ENCODE data around the gene IPO11. TPM values are rescaled to one million over a fixed set of nuclear protein-coding genes. Genes with fewer than 3 reads are reported as not detected.

IPO11 gene
- total RNA-seq, 4 donors from 2014 or later: 24.5 to 37.2 (median 32.2) TPM

DNA sequence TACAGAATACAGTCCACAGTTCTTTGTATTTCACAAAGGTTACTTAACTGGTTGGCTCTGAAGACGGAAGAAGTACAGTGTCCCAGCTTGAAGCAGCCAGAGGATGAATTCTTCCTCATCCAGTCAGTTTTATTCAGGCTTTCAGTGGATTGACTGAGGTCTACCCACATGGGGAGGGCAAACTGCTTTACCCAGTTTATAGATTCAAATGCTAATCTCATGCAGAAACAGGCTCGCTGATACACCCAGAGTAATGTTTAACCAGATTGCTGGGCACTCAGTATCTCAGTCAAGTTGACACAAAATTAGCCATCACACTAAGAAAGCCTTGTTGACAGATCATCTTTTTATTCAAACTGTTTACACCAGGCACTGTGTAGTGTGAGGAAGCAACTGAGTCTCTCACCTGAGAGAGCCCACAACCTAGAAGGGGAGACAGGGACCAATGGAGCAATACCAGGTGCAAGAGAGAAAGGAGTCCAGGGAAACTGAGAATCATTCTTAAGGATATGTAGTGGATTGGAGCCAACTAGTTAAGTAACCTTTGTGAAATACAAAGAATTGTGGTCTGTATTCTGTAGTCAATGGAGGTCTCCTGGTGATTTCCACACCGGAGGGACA is 181.9 kb downstream of the IPO11 start:
- intact Hi-C loops (cut with DNase I): no loop called here
- Histone ChIP-seq H3K4me1 (no peaks in the 10 kb centered on the region), H3K27ac (no peak overlapping the region), H3K27me3 (no peaks in the 10 kb centered on the region), H3K9me3 (no peaks in the 10 kb centered on the region), H3K36me3 (peaks cover 0 to 3% of the 10 kb centered on the region in 2 donors), H3K4me3 (replicated peaks in 1 of 3) (no peak overlapping the region)
- WGBS, 2 donors: 94 to 97% methylated on average over 3 of the region's 3 CpGs
- DNase-seq: no peak
- TF ChIP-seq, protein P1, sequence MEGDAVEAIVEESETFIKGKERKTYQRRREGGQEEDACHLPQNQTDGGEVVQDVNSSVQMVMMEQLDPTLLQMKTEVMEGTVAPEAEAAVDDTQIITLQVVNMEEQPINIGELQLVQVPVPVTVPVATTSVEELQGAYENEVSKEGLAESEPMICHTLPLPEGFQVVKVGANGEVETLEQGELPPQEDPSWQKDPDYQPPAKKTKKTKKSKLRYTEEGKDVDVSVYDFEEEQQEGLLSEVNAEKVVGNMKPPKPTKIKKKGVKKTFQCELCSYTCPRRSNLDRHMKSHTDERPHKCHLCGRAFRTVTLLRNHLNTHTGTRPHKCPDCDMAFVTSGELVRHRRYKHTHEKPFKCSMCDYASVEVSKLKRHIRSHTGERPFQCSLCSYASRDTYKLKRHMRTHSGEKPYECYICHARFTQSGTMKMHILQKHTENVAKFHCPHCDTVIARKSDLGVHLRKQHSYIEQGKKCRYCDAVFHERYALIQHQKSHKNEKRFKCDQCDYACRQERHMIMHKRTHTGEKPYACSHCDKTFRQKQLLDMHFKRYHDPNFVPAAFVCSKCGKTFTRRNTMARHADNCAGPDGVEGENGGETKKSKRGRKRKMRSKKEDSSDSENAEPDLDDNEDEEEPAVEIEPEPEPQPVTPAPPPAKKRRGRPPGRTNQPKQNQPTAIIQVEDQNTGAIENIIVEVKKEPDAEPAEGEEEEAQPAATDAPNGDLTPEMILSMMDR (IDR thresholded peaks at IDR 0.05): no peak
- no peak for TF ChIP-seq POLR2A (IDR thresholded peaks at IDR 0.05)

DNA sequence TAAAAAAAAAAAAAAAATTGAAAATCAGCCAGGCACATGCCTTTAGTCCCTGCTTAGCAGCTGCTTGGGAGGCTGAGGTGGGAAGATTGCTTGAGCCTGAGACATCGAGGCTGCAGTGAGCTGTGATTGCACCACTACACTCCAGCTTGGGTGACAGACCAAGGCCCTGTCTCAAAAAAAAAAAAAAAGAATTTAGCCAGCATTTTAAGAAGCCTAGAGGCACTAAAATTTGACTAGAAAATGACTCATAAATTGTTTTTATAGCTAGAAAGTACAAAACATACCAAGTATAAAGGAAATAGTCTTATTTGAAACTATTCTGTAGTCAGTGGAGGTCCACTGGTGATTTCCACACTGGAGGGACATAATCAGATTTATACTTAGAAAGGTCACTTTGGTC is 183.5 kb downstream of the IPO11 start:
- H3K27me3 ChIP-seq: no peaks in the 10 kb centered on the region
- WGBS, 2 donors: 85 to 96% methylated on average over 1 of the region's 1 CpG
- H3K36me3 ChIP-seq: peaks cover 0 to 3% of the 10 kb centered on the region in 2 donors
- DNase-seq: no peak
- no peaks in the 10 kb centered on the region for H3K9me3 ChIP-seq
- TF ChIP-seq, protein P1 (IDR thresholded peaks at IDR 0.05): no peak
- TF ChIP-seq POLR2A (IDR thresholded peaks at IDR 0.05): no peak
- H3K27ac ChIP-seq: no peak overlapping the region
- peaks cover 5 to 8% of the 10 kb centered on the region in 2 donors for H3K4me1 ChIP-seq
- intact Hi-C loops (cut with DNase I): no loop called here
- no peak overlapping the region for H3K4me3 ChIP-seq (replicated peaks in 1 of 3)

DNA sequence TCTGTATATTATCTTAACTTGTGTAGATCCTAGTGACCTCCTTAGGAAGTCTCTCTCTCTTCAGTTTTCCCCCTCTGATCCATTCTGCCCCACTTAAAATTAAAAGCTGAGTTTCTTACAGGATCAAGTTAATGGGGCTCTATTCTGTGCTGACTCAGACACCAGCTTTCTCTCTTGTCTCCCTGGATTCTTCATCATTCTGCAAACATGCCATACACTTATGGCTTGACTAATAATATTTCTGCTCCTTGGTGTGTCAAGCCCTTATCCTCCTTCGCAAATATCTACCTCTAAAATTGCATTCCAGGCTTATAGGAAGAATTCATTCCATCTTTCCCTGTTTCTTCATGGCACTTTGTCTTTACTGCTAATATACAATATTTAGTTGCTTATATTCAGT is 184.1 kb downstream of the IPO11 start:
- Histone ChIP-seq H3K36me3 (peaks cover 0 to 3% of the 10 kb centered on the region in 2 donors), H3K9me3 (no peaks in the 10 kb centered on the region), H3K4me3 (replicated peaks in 1 of 3) (no peak overlapping the region), H3K27ac (no peak overlapping the region), H3K27me3 (no peaks in the 10 kb centered on the region), H3K4me1 (peaks cover 5 to 8% of the 10 kb centered on the region in 2 donors)
- intact Hi-C loops (cut with DNase I): no loop called here
- no peak for DNase-seq
- whole genome bisulfite sequencing, 2 donors: 95 to 100% methylated on average over 1 of the region's 1 CpG
- TF ChIP-seq, protein P1 (IDR thresholded peaks at IDR 0.05): no peak
- no peak for TF ChIP-seq POLR2A (IDR thresholded peaks at IDR 0.05)

DNA sequence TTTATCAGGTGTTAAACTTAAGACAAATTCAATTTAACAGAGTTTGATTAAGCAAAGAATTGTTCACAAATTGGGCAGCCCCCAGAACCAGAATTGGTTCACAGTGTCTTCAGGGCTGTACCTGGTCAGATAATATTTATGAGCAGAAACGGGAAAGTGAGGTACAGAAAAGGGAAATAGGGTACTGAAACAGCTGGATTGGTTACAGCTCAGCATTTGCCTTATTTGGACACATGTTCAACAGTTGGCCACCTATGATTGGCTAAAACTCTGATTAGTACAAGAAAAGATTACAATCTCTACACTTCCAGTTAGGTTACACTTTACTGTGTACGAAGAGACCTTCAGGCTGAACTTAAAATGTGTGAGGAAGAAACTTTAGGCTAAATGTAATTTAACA is 184.8 kb downstream of the IPO11 start:
- Histone ChIP-seq H3K27me3 (no peaks in the 10 kb centered on the region), H3K9me3 (no peaks in the 10 kb centered on the region), H3K36me3 (peaks cover 0 to 3% of the 10 kb centered on the region in 2 donors), H3K4me1 (peaks cover 5 to 8% of the 10 kb centered on the region in 2 donors), H3K27ac (no peak overlapping the region), H3K4me3 (replicated peaks in 1 of 3) (no peak overlapping the region)
- 90 to 93% methylated on average over 2 of the region's 2 CpGs for WGBS, 2 donors
- DNase-seq: no peak
- intact Hi-C loops (cut with DNase I): no loop called here
- TF ChIP-seq, protein P1 (IDR thresholded peaks at IDR 0.05): no peak
- TF ChIP-seq POLR2A (IDR thresholded peaks at IDR 0.05): no peak

DNA sequence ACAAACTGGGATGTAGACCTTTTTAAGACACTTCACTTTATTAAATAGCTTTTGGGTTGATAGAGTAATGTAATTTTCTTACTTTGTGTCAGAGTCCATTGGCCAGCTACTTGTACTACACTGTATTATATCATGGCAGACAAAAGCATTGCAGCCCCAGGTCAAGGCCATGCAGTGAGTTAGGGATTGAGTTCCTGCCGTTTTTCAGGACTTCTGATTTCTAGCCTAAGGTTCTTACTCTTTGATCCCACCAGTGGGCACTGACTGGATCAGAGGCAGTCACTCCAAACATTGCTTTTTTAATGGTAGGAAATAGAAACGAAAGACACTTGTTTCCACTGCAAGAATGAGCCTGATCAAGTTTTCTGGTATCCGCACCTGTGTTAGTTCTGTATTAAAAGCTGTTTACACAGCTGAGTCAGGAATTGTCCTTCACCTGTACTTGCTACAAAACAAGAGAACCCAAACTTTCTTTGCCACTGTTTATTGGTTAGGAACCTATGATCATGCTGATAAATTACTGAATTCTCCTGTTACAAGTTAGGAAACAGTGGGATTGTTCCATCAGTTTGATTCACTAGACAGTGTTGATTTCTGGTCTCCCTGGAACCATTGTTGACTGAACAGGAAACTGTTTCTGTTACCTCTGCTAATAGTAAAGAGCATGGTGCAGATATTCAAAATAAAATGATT is 188.1 kb downstream of the IPO11 start:
- TF ChIP-seq POLR2A (IDR thresholded peaks at IDR 0.05): no peak
- TF ChIP-seq, protein P1 (IDR thresholded peaks at IDR 0.05): no peak
- H3K27me3 ChIP-seq: no peaks in the 10 kb centered on the region
- intact Hi-C loops (cut with DNase I): no loop called here
- H3K4me3 ChIP-seq (replicated peaks in 1 of 3): no peak overlapping the region
- peaks cover 5 to 8% of the 10 kb centered on the region in 2 donors for H3K4me1 ChIP-seq
- WGBS, 2 donors: 19 to 32% methylated on average over 3 of the region's 3 CpGs
- no peak for DNase-seq
- no peaks in the 10 kb centered on the region for H3K9me3 ChIP-seq
- H3K36me3 ChIP-seq: no peaks in the 10 kb centered on the region
- H3K27ac ChIP-seq: peak overlapping the region in 1 of 3 donors; percentile 40

Data from thyroid gland (tissue), 4 donors.